Measurements from ENCODE around the gene PLS3.

The PLS3 gene

DNA sequence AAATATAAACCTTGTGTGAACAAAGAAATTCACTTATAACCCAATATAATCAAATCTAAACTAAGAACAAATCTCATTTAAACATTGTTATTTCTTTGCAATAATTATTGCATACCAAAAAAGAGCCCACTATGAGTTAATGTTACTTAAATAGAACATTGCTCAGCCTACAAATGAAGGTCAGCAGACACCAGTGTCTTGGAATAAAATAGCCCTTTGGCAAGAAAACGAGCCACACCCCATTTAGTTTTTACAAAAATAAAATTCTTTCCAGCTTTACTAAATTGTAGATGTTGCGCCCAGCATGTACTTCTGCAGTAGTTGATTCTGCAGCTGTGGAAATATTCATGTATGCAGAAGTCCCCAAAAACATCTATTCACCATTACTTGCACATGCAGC, 12.2 kb downstream of the PLS3 start:
- no peak for DNase-seq

DNA sequence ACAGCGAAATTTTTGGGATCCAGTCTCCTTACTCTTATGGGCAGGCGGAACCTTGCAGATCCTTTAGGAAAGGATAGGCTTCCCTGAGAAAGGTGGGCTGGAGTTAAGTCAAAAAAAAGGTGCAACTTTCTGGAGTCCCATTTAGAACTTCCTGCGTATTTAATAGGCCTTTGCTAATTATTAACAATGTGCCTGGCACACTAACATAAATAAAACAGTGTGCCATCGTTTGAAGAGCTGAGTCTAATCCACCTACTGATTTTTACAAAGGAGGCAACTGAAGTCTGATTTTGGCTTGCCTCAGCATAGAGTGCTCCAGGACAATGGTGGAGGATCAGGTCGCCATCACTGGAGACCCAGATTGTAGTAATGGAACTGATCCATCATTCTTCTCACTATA, 15.7 kb downstream of the PLS3 start:
- DNase-seq = no peak

DNA sequence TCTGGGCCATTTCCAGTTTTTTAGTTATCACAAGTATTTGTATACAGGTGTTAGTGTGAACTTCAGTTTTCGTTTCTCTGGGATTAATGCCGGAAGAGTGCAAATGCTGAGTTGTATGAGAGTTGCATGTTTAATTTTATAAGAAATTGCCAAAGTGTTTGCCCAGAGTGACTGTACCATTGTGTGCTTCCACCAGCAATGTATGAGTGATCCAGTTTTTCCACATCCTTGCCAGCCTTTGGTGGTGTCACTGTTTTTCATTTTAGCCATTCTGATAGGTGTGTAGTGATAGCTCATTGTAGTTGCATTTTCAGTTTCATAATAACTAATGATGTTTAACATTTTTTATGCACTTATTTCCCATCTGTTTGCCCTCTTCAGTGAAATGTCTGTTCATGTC, 18.4 kb downstream of the PLS3 start:
- no peak for DNase-seq

DNA sequence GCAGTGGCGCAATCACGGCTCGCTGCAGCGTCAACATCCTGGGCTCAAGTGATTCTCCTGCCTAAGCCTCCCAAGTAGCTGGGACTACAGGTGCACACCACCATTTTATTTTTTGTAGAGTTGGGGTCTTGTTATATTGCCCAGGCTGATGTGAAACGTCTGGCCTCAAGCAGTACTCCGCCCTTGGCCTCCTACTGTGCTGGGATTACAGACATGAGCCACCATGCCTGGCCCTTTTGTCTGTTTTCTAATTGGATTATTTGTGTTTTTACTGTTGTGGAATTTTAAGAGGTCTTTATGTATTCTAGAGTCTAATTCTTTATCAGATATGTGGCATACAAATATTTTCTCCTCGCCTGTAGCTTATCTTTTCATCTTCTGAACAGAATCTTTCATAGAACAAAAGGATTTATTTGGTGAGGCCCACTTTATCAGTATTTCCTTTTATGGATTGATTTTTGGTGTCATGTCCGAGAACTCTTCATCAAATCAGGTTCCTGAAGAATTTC, 18.9 kb downstream of the PLS3 start:
- no peak for DNase-seq

DNA sequence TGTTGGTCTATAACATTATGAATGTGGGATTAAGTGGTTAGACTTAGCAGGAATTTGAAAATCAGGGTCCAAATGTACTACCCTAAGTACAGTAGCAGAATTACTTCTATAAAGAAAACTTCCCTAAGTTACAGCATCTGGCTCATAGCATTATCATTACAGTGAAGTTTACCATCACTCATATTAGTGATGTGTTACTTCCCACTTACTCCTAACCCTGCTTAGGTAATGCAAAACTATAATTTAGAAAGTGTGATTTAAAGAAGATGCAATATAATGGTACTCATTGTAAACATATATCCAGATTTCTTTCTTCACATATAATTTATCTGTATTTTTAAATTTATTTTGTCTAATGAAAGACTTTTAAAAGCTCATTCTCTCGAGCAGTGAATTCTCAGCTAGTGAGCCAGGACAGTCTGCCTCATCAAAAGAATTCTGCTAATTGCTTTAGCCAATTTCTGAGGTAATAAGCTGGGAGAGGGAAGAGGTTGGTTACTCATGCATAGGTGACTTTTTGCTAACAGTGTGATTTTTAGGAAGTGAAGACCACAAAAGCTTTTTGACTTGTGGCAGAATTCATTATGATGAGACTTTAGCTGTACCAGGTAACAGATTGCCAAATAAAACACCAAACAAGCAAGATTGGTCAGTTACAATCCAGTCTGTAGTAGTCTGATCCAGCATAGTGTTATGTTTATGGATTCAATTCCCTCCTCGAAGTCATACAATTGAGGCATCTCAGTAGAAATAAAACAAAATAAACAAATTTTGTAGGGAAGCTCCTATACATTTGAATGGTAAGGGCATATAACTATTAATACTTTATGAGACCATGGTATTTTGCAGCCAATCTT, 21.0 kb downstream of the PLS3 start:
- no peak for DNase-seq

DNA sequence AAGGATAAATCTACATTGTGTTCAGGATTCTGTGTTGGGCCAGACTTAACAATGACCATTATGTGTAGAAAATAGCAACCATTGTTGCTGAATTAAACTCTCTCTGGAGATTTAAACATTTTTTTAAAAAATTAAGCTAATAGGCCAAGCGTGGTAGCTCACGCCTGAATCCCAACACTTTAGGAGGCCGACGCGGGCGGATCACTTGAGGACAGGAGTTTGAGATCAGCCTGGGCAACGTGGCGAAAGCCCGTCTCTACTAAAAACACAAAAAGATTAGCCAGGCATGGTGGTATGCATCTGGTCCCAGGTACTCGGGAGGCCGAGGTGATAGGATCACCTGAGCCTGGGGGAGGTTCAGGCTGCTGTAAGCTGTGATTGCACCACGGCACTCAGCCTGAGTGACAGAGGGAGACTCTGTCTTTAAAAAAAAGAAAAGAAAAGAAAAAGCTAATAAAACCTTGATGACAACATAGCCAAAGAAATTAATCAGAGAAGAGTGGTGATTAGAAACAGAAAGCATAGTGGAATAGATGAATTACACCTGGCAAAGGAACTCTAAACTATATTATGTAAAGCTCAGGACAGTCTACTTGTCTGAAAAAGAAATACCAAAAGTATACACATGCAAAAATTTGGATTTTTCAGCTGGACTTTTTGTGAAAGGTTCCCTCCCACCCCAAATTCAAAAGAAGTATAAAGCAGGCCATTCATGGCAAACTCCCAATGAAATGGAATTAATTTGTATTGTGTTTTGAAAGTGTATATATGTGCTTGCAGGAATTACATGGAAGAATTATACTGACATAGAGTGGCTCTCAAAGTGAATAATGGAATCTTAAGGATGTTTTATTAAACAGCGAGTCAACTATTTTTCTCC, 21.9 kb downstream of the PLS3 start:
- no peak for DNase-seq

DNA sequence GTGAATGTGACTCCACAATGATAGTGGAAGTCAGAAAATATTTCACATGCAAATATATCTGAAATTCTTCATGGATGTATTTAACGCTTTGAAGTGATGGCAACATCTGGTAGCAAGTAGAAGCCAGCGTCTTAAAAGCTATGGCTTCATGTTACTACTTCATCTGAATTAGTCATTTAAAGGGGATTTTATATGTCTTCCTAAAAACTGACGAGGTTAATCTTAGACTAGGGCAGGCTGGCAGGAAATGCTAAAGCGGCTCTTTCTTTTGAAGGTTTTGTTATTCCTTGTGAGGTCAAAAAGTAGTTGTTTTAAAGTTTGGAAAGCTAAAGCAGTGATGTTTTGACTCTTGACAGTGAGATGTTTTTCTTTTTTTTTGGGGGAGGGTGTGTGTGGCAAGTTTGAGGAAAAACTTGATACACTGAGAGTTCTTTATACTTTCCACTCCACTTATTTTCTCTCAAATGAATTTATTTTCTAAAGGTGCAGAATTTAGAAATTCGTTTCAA, 22.6 kb downstream of the PLS3 start:
- DNase-seq = no peak

DNA sequence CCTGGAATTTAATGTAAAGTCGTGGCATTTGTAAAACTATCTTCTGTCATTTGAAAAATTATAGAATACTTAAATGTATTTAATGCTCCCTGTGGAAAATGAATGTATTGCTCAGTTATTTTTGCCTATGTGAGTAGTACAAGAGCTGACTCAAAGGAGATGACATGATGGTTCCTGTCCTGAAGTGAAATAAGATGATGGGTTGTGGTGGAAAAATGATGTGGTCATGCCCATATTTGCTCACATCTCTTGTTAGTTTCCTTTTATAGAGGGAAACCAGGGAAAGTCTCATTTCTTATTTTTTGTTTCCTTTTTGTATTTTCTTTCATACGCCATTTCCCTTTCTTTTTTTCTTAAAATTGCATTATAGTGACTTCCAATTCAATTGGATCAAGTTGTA, 23.7 kb downstream of the PLS3 start:
- no peak for DNase-seq

DNA sequence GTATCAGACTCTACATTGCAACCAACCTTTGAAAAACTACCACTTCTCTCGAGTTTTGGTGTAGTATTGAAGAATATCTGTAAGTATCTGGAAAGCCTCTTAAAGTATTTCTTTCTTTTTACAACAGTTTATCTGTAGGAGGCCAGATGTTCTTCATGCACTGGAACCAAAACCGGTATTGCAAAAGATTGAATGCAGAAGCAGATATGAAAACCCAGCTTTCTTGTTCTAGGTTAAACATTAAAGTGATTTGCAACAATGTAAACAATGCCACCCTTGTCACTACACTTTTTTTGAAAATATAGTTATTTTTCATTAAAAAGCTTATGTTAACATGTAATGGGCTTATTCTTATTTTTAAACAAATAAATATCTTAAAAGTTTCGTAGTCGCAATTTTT, 27.2 kb downstream of the PLS3 start:
- DNase-seq = no peak

DNA sequence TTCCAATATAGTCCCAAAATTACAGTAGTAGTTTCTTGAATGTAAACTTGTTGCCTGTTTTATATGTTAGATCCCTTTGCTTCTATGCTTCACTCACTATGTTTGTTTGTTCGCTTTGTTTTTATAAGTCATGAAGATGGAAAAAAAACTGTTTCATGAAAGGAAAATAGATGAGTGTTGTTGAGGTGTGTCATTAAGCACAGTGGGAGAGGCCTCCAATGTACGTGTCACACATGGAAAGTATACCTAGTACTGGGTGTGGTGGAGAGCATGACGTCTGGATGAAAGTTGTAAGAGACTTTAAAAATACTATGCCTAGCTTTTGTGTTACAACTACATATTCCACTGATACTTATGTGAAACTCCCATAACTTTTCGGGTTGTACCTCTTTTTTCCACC, 28.4 kb downstream of the PLS3 start:
- no peak for DNase-seq

DNA sequence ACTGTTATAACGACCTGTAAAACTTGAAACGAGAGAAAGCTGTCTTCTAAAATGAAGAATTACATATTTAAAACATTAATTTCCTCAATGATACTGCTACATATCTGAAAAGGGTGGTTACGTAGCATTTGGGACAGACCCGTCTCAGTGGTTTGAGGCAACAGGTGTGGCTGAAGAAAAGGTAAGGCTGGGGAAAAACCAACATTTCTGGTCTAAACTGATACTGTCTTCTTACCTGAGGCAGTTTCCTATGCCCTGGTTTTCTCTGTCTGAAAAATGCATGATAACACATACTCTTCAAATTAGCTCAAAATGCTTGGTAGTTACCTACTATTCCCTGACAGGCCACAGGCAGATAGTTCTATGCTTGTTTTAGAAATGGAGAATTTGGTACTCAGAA, 30.4 kb downstream of the PLS3 start:
- DNase-seq = no peak

DNA sequence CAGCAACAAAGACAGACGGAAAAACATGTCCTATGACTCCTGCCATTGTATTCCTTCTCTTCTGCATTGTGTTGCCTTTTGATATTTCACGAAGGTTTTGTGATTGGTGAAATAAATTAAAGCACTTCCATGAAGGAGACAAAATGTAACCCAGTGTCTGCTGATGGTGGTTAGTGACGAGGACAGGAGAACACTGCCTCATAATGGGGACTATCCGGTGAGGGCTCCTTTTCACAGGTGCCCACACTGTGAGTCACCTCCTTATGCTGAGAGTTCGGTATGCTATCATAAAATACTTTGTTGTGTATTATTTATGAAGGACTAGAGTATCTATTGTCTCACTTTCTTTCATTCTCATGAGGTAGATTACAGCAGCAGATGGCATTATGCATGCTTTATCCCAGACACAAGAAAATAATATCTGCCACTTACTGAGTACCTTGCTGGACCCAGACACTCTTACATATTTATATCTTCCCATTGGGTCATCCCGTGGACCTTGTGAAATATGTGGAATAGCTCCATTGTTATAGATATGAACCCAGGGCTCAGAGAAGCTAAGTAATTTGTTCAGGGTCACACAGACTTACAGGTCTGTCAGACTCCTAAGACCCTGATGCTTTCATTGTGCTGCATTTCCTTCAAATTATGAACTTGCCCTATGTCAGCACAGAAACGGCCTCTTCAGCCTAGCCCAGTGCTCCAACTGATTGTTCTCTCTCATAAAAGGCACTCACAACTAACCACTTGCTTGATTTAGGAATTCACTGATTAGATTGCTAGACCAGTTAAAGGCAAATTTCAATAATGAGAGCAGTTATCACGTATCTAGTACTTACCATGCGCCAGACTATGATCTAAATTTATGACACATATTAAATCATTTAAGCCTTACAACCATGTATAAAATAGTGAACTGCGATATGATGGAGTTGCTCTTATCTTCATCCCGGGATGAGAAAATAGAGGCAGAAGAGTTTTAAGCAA, 31.2 kb downstream of the PLS3 start:
- DNase-seq = no peak

DNA sequence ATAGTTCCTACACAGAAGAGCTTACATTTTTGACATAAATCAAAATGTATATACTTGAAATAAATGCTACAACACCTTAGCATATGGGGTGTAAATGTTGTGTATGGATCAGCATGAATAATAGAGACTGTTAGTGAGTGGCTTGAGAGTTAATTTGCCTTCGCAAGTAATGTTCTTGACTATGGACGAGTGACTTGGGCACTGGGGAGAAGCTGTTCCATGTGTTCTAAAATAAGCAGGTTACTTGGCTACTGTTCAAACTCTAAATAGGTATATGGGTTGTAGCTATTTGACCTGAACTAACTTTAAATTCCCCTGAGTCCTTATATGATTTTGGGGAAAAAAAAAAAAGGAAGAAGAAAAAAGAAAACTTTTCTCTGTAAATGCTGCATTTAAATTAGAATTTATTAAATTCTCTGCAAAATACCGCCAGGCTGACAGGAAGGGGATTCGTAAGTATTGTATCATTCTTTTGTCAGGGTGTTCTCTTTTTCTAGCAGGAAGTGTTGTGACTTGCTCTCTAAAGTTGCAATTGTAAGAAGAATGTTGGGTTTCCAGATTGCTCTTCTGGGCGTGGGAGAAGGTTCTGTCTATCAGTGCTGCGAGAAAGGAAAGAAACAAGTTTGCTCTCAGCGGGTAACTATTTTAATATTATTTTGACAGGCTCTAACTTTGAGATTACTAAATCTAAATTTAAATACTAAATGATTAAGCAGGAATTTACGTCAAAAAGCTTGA, 32.2 kb downstream of the PLS3 start:
- DNase-seq = no peak

DNA sequence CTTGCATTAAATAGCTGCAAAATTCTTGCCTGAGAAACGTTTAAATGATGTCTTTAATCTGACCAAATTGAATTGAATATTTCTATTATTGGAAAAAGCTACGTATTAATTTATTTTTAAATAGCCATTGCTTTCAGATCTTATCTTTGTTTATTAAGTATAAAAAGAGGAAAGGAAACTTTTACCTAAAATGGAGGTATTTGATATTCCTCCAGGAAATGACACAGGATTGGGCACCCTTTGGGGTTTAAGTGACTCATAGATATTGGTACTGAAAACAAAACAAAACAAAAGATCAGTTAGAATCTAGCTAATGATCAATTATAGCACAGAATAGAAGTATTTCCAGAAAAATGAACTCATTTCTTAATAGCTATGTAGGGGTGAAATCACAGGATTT, 34.1 kb downstream of the PLS3 start:
- no peak for DNase-seq

DNA sequence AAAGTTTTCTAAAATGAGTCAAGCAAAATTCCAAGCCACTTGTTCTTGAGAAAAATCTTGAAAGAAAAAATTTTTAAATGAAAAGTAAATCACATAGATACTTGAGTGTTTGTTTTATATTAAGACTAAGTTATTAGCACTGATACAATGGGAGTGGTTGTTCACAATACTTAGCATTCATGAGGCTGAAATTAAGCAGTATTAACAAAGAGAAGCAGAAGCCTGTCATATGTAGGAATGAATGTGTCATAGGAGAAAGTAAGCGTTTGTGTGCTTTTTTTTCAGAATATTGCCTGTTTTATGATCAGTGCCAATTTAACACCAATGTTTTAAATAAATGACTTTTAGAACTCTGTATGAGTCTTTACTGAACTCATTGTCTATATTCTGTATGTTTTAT, 37.6 kb downstream of the PLS3 start:
- DNase-seq = no peak

DNA sequence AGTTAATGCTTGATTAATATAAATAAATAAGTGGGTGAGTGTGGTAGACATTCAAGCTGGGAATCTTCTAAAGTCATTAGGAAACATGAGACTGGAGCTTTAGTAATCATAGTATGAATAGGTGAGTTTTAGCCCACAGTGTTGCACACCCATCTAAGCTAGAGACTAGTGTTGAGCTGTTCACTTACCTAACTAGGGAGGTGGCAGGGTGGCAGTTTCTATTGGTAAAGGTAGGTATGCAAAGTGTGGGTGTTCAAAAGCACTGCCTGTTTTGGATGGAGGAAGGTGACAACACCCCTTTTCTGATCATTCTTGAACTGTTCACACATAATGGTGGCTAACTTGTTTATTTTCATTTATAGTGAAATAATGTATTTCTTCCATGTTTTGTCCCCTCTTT, 41.3 kb downstream of the PLS3 start:
- no peak for DNase-seq

DNA sequence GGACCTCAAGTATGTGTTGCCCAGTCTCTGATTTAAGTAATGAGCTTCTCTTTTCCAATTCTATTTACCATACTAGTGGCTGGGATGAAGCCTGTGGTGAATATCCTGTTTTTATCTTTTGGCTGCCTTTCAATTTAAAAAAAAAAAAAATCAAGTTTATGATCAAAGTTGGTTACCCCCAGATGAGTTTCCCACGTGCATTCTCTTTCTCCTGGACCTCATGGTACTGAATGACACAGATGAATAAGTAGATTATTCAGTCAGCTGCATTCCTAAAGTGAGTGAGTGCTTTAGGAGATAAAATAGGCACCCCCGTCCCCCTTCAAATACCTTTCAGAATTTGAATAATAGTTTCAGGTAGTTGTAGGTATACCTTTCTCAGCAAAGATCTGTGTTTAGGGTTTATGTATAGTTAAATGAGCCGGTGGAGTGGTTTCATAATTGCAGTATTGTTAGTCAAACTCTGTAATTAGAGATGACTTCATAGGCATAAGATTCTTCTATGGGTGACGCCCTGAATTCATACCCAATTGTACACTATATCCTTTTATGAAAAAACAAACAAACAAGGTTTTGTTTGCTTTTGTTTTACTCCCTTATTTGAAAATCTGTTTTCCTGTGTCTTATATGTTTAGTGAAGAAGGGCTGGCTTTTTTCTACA, 41.9 kb downstream of the PLS3 start:
- DNase-seq = no peak

DNA sequence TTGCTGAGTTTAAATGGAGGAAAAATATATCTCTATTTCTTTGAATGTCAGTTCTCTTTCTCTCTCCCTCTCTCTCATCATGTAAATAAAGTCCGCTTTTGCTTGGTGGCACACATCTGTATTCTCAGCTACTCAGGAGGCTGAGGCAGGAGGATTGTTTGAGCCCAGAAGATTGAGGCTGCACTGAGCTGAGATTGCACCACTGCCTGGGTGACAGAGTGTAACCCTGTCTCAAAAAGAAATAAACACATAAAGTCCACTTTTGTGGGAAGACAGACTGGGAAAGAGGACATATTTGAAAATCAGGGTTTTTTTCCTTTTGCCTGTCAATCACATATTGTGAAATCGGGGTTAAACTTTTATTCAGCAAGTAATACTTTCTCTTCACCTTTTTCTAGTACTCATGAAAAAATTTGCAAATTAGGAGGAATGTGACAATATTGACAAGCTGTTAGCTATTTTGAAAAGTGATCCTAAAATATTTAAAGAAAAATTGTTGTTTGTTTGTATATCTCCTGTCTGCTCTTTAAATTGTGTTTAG, 42.6 kb downstream of the PLS3 start:
- DNase-seq = no peak

DNA sequence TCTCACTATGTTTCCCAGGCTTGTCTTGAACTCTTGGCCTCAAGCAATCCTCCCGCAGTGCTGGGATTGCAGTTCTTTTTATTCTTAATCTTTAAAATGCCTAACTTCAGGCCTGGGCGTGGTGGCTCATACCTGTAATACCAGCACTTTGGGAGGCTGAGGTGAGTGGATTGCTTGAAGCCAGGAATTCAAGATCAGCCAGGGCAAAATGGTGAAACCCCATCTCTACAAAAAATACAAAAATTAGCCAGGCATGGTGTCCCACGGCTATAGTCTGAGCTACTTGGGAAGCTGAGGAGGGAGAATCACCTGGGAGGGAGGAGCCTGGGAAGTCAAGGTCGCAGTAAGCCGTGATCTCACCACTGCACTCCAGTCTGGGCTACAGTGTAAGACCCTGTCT, 45.9 kb downstream of the PLS3 start:
- no peak for DNase-seq

DNA sequence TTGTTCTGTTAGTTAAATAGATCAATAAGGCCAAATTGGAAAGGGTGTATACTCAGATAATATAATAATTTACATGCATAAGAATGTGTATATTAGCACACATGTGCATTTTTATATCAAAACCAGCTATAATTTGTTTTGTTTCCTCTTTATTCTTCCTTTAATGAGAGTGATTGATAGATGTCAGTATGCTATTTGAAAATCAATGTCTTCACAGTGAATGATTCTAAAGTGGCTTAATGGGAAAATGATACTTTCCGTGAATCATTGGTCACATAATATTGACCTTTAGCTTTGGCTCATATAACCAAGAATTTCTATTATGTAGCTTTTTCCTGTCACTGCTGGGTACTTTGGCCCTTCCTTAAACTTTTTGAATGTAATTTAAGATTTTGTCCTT, 48.6 kb downstream of the PLS3 start:
- no peak for DNase-seq

All from hematopoietic multipotent progenitor cell treated with erythropoietin and hydrocortisone succinate and interleukin-3 and kit ligand, for 8 days (in vitro differentiated cells).